ENCODE measurements around the gene TRAPPC2B.
"Not testable (repeated sequence)": the region's sequence is repeated elsewhere in the genome, so short reads cannot be mapped to it uniquely, and the experiment has no call there.

Gene TRAPPC2B

DNA sequence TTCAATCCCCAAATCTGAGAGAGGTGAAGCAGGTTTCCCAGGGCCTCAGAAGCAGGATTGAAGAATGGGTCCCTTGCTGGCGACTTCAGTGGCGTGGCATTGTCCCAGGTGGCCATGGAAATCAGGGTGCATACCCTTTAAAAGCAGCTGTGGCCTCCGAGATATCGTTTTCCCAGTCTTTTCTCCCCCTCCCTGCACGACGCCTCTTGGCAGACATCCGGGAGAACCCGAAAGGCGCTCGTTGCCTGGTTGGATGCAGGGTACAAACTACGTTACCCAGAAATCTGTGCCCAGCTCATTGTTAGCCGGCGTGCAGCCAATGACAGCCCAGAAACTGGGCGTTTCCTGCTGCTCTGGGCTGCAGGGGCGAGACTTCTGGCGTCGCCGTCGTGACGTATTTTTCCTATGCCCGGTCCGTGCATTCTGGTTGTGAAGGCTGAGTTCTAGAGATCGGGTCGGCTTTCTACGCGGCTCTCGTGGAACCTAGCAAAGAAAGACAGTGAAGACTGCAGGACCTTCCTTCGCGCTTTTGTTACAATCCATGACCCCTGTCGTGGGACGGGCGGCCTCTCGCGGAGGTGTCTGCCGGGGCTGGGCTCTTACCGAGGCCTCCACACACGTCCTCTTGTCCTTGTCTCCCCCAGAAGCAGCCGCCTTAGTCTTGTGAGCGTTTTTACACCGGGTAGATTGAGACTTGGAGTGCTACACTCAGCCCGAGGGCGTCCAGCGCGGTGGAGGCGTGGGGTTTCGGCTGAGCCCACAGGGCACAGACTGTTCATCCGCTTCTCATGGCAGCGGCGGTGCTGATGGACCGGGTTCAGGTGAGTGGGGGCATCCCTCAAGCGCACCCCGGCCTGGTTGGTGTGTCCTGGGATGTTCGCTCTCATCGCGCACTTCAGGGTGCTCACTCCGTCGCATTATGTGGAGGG is 12.2 kb upstream of the TRAPPC2B start, which contains the start of gene ZNF304:
TSS of gene ZNF304 (plus strand) at position 395 of the 929 bp plus-strand sequence. CDS start at position 789, 394 bp downstream.
- Histone ChIP-seq H3K4me3 (ENCODE audit: low read length) (peak within 1 kb of the TSS; percentile 96), H3K9me3 (ENCODE audit: low read length) (no peaks in the 10 kb centered on the region), H3K4me1 (ENCODE audit: insufficient read depth, low read length) (peaks cover 21% of the 10 kb centered on the region), H3K36me3 (ENCODE audit: insufficient read depth, low read length) (peaks cover 30% of the 10 kb centered on the region), H2AFZ (ENCODE audit: low read depth, low read length) (peak within 1 kb of the TSS; percentile 39), H3K27me3 (ENCODE audit: insufficient read depth, low read length) (no peaks in the 10 kb centered on the region)

DNA sequence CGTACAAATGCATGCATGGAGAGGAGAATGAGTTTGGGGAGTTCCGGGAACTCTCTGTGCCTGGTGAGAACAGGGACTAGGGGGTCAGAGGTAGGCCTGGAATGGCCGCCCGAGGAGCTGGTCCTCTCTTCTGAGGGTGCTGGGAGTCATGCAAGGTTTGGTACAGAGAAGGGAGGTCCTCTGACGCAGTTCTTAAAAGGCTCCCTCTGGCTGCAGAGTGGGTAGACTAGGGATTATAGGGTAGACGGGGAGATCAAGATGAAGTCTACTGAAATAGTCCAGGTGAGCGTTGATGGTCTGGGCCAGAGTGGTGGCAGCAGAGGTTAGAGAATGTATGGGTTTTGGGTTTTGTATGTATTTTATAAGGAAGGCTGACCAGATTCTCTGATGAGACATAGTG is 11.5 kb upstream of the TRAPPC2B start:
- peak overlapping the region; percentile 22 for H2AFZ ChIP-seq (ENCODE audit: low read depth, low read length)
- peaks cover 38% of the 10 kb centered on the region for H3K36me3 ChIP-seq (ENCODE audit: insufficient read depth, low read length)
- H3K9me3 ChIP-seq (ENCODE audit: low read length): peaks cover 3% of the 10 kb centered on the region
- peaks cover 21% of the 10 kb centered on the region for H3K4me1 ChIP-seq (ENCODE audit: insufficient read depth, low read length)
- peak overlapping the region; percentile 96 for H3K4me3 ChIP-seq (ENCODE audit: low read length)
- no peaks in the 10 kb centered on the region for H3K27me3 ChIP-seq (ENCODE audit: insufficient read depth, low read length)

DNA sequence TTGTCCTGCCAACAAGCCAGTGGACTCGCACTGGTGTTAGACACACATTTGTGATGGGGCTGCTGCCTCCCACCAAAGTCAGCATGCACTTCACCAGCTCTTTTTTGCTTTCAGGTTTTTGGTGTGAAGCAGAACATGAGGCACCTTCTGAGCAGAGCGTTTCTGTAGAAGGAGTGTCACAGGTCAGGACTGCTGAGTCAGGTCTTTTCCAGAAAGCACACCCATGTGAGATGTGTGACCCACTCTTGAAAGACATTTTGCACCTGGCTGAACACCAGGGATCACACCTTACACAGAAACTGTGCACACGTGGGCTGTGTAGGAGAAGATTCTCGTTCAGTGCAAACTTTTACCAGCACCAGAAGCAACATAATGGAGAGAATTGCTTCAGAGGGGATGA is 7.4 kb upstream of the TRAPPC2B start:
- Histone ChIP-seq H3K4me1 (ENCODE audit: insufficient read depth, low read length) (peaks cover 14% of the 10 kb centered on the region), H2AFZ (ENCODE audit: low read depth, low read length) (no peak overlapping the region), H3K36me3 (ENCODE audit: insufficient read depth, low read length) (peaks cover 64% of the 10 kb centered on the region), H3K4me3 (ENCODE audit: low read length) (no peak overlapping the region), H3K9me3 (ENCODE audit: low read length) (peaks cover 3% of the 10 kb centered on the region), H3K27me3 (ENCODE audit: insufficient read depth, low read length) (no peaks in the 10 kb centered on the region)

DNA sequence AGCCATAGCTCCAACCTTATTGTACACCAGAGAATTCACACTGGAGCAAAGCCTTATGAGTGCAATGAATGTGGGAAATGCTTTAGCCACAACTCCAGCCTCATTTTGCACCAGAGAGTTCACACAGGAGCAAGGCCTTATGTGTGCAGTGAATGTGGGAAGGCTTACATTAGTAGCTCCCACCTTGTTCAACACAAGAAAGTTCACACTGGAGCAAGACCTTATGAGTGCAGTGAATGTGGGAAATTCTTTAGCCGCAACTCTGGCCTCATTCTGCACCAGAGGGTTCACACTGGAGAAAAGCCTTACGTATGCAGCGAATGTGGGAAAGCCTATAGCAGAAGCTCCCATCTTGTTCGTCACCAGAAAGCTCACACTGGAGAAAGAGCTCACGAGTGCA is 5.9 kb upstream of the TRAPPC2B start:
- peaks cover 64% of the 10 kb centered on the region for H3K36me3 ChIP-seq (ENCODE audit: insufficient read depth, low read length)
- no peaks in the 10 kb centered on the region for H3K27me3 ChIP-seq (ENCODE audit: insufficient read depth, low read length)
- H2AFZ ChIP-seq (ENCODE audit: low read depth, low read length): no peak overlapping the region
- peaks cover 8% of the 10 kb centered on the region for H3K4me1 ChIP-seq (ENCODE audit: insufficient read depth, low read length)
- H3K4me3 ChIP-seq (ENCODE audit: low read length): no peak overlapping the region
- H3K9me3 ChIP-seq (ENCODE audit: low read length): peaks cover 3% of the 10 kb centered on the region

DNA sequence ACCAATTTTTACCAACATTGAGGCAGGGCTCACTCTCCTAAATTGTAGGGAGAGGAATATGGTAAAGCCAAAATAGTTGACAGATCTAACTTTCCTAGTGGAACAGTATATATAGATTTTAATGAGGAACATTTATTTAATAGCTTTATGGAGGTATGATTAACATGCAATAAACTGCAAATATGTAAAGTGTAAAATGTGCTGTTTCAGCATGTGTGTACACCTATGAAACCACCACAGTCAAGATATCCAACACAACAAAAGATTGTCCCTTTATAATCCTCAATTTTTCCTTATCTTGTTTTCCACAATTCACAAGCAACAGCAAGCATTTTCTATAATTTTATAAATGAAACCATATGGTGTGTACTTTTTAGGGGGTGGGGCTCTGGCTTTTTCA is 4.1 kb upstream of the TRAPPC2B start:
- Histone ChIP-seq H3K27me3 (ENCODE audit: insufficient read depth, low read length) (no peaks in the 10 kb centered on the region), H3K4me1 (ENCODE audit: insufficient read depth, low read length) (peaks cover 10% of the 10 kb centered on the region), H2AFZ (ENCODE audit: low read depth, low read length) (no peak overlapping the region), H3K4me3 (ENCODE audit: low read length) (no peak overlapping the region), H3K36me3 (ENCODE audit: insufficient read depth, low read length) (peaks cover 52% of the 10 kb centered on the region), H3K9me3 (ENCODE audit: low read length) (peaks cover 3% of the 10 kb centered on the region)

DNA sequence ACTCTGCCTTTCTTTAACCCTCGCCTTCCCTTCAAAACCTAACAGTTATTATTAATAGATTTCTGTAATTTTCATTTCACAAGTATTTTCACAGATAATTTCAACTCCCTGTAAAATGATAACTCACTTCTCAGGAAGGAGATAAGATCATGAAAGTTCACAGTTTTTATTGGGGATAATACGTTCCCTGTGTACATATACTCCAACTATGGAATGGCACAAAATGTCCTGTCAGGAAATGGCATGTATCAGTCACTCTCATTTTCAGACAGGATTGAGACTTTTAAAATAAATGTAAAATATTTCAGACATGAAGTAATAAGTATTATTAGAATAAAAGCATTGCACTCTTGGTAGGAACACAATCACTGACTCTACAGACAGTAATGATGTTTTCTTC is 932 bp upstream of the TRAPPC2B start:
- H3K36me3 ChIP-seq (ENCODE audit: insufficient read depth, low read length): peaks cover 26% of the 10 kb centered on the region
- H3K4me1 ChIP-seq (ENCODE audit: insufficient read depth, low read length): peaks cover 10% of the 10 kb centered on the region
- peak overlapping the region; percentile 64 for H2AFZ ChIP-seq (ENCODE audit: low read depth, low read length)
- peak overlapping the region; percentile 63 for H3K4me3 ChIP-seq (ENCODE audit: low read length)
- no peaks in the 10 kb centered on the region for H3K9me3 ChIP-seq (ENCODE audit: low read length)
- H3K27me3 ChIP-seq (ENCODE audit: insufficient read depth, low read length): no peaks in the 10 kb centered on the region

DNA sequence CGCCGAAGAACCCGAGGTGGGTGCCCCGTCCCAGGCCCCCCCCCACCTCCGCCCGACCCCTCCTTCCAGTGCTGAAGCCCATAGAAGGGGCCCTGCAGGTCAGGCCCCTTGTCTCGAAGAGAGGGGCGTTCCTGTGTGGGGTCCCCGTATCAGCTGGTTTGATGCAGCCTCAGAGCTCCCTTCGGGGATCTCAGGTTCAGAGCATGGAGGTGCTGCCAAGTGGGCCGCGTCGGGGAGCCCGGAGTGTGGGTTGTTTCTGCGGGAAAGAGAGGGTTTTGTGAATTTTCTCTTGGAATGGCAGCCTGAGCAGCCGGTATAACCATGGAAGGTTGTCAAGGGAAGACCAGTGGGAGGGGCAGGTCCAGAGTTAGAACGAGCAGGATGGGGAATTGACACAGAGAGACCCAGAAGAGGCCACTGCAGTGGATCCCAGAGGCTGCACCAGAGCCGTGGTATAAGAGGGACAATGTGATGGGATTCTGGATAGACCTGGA is 384 bp downstream of the TRAPPC2B start:
- H3K9me3 ChIP-seq (ENCODE audit: low read length): no peaks in the 10 kb centered on the region
- H3K27me3 ChIP-seq (ENCODE audit: insufficient read depth, low read length): no peaks in the 10 kb centered on the region
- H3K4me1 ChIP-seq (ENCODE audit: insufficient read depth, low read length): peaks cover 10% of the 10 kb centered on the region
- peaks cover 18% of the 10 kb centered on the region for H3K36me3 ChIP-seq (ENCODE audit: insufficient read depth, low read length)
- H2AFZ ChIP-seq (ENCODE audit: low read depth, low read length): no peak overlapping the region
- H3K4me3 ChIP-seq (ENCODE audit: low read length): peak overlapping the region; percentile 63

DNA sequence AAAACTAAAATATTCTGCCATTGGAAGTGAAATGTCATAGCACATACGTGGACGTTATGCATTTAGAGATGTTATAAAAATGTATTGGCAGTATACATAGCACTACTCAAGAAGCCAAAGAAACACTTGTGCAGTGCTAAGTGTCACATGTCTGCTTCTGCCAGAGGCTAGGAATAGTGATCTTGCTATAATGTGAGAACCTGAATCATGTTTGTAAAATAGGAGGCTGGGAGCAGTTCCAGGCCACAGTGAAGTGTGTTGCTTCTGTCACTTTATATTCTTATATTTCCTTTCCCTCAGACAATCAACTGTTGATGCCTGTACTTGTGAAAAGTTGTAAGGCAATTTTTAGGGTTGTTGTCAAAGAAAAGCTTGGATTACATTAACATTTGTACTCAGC is 3.4 kb downstream of the TRAPPC2B start:
- Histone ChIP-seq H3K4me1 (ENCODE audit: insufficient read depth, low read length) (peaks cover 10% of the 10 kb centered on the region), H3K36me3 (ENCODE audit: insufficient read depth, low read length) (peaks cover 19% of the 10 kb centered on the region), H3K4me3 (ENCODE audit: low read length) (no peak overlapping the region), H3K27me3 (ENCODE audit: insufficient read depth, low read length) (no peaks in the 10 kb centered on the region), H2AFZ (ENCODE audit: low read depth, low read length) (no peak overlapping the region), H3K9me3 (ENCODE audit: low read length) (no peaks in the 10 kb centered on the region)

DNA sequence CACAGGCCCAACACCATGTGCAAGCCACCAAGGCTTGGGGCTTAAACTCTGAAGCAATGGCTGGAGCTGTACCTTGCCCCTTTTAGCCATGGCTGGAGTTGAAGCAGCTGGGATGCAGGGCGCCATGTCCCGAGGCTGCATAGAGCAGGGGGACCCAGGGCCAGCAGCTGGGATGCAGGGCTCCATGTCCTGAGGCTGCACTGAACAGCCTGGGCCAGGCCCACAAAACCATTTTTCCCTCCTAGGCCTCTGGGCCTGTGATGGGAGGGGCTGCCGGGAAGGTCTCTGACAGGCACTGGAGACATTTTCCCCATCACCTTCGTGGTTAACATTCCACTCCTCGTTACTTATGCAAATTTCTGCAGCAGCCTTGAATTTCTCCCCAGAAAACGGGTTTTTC is 10.8 kb downstream of the TRAPPC2B start:
- Histone ChIP-seq H3K4me1 (ENCODE audit: insufficient read depth, low read length) (no peaks in the 10 kb centered on the region), H2AFZ (ENCODE audit: low read depth, low read length) (no peak overlapping the region), H3K9me3 (ENCODE audit: low read length) (peaks cover 52% of the 10 kb centered on the region), H3K36me3 (ENCODE audit: insufficient read depth, low read length) (peaks cover 57% of the 10 kb centered on the region), H3K27me3 (ENCODE audit: insufficient read depth, low read length) (no peaks in the 10 kb centered on the region), H3K4me3 (ENCODE audit: low read length) (no peak overlapping the region)

DNA sequence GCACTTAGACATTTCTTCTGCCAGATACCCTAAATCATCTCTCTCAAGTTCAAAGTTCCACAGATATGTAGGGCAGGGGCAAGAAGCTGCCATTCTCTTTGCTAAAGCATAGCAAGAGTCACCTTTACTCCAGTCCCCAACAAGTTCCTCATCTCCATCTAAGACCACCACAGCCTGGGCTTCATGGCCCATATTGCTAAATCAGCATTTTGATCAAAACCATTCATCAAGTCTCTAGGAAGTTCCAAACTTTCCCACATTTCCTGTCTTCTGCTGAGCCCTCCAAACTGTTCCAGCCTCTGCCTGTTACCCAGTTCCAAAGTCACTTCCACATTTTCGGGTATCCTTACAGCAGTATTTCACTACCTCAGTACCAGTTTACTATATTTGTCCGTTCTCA is 11.3 kb downstream of the TRAPPC2B start:
- Histone ChIP-seq H3K9me3 (ENCODE audit: low read length) (peaks cover 53% of the 10 kb centered on the region), H3K36me3 (ENCODE audit: insufficient read depth, low read length) (peaks cover 57% of the 10 kb centered on the region)
- H3K27me3 ChIP-seq (ENCODE audit: insufficient read depth, low read length); H2AFZ ChIP-seq (ENCODE audit: low read depth, low read length); H3K4me1 ChIP-seq (ENCODE audit: insufficient read depth, low read length); H3K4me3 ChIP-seq (ENCODE audit: low read length): not testable (repeated sequence)

DNA sequence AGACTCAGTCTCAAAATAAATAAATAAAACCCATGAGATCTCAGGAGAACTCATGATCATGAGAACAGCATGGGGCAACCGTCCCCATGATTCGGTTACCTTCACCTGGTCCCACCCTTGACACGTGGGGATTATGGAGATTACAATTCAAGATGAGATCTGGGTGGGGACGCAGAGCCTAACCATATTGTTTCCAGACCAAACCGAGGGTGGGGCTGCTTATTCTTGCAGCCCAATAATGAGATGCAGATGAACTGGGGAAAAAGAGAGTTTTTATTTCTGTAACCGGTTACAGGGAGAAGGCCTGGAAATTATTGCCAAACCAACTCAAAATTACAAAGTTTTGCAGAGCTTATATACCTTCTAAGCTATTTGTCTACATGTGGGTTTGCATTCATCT is 12.8 kb downstream of the TRAPPC2B start:
- Histone ChIP-seq H3K4me3 (ENCODE audit: low read length) (no peak overlapping the region), H2AFZ (ENCODE audit: low read depth, low read length) (no peak overlapping the region), H3K36me3 (ENCODE audit: insufficient read depth, low read length) (peaks cover 56% of the 10 kb centered on the region), H3K9me3 (ENCODE audit: low read length) (peaks cover 55% of the 10 kb centered on the region), H3K4me1 (ENCODE audit: insufficient read depth, low read length) (no peaks in the 10 kb centered on the region), H3K27me3 (ENCODE audit: insufficient read depth, low read length) (no peaks in the 10 kb centered on the region)

DNA sequence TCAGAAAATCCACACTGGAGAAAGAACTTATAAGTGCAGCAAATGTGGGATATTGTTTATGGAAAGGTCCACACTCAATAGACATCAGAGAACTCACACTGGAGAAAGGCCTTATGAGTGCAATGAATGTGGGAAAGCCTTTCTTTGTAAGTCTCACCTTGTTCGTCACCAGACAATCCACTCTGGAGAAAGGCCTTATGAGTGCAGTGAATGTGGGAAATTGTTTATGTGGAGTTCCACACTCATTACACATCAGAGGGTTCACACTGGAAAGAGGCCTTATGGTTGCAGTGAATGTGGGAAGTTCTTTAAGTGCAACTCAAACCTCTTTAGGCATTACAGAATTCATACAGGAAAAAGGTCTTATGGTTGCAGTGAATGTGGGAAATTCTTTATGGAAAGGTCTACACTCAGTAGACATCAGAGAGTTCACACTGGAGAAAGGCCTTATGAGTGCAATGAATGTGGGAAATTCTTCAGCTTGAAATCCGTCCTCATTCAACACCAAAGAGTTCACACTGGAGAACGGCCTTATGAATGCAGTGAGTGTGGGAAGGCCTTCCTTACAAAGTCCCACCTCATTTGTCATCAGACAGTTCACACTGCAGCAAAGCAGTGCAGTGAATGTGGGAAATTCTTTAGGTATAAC is 14.3 kb downstream of the TRAPPC2B start:
- H3K27me3 ChIP-seq (ENCODE audit: insufficient read depth, low read length): no peaks in the 10 kb centered on the region
- no peaks in the 10 kb centered on the region for H3K4me1 ChIP-seq (ENCODE audit: insufficient read depth, low read length)
- H3K9me3 ChIP-seq (ENCODE audit: low read length): peaks cover 46% of the 10 kb centered on the region
- no peak overlapping the region for H3K4me3 ChIP-seq (ENCODE audit: low read length)
- peaks cover 43% of the 10 kb centered on the region for H3K36me3 ChIP-seq (ENCODE audit: insufficient read depth, low read length)
- no peak overlapping the region for H2AFZ ChIP-seq (ENCODE audit: low read depth, low read length)

DNA sequence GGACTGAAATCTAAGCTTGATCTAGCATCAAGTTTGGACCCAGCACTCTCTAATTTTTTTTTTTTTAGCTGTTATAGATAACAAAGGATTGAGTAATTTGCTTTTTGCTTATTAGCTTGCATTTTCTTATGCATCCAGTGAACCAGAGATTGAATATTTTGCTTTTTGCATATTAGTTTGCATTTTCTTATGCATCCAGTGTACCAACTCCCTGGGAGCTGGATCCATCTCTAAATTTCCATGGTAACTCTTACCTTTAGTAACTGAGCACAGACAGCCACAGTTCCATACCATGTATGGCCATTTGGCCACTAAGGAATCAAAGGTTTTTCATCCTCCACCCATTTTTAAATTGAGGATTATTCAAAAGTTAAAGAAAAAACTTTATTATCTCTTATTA is 17.6 kb downstream of the TRAPPC2B start:
- Histone ChIP-seq H3K4me3 (ENCODE audit: low read length) (no peak overlapping the region), H3K27me3 (ENCODE audit: insufficient read depth, low read length) (no peaks in the 10 kb centered on the region), H3K36me3 (ENCODE audit: insufficient read depth, low read length) (peaks cover 23% of the 10 kb centered on the region), H3K9me3 (ENCODE audit: low read length) (peaks cover 25% of the 10 kb centered on the region), H3K4me1 (ENCODE audit: insufficient read depth, low read length) (no peaks in the 10 kb centered on the region), H2AFZ (ENCODE audit: low read depth, low read length) (no peak overlapping the region)
